Kidney glomerular epithelial cell (primary cell): Measurements from ENCODE around the gene HAPSTR1.

ENCODE experiments used
- DNase-seq: peaks from one replicate; lab custom pipeline; 2025; lab: John Stamatoyannopoulos, UW

The HAPSTR1 gene

DNA sequence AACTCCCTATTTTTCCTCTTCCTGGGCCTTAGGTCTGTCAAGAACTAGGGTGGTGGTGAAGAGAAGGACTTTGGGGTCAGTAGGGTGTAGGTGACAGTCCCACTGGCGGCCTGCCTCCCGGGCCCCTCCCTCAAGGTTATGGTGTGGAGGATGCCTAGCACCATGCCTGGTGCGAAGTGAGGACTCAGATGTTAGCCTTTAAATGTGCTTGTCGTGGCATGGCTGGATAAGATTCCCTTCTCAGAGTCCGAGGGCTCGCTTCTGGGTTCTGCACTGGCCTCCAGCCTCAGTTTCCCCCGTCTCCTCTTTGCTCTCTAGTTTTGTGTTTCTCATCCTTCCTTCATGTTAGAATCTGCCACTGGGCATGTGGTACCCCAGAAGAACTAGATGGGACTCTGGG, 32.0 kb downstream of the HAPSTR1 start:
- no peak for DNase-seq

DNA sequence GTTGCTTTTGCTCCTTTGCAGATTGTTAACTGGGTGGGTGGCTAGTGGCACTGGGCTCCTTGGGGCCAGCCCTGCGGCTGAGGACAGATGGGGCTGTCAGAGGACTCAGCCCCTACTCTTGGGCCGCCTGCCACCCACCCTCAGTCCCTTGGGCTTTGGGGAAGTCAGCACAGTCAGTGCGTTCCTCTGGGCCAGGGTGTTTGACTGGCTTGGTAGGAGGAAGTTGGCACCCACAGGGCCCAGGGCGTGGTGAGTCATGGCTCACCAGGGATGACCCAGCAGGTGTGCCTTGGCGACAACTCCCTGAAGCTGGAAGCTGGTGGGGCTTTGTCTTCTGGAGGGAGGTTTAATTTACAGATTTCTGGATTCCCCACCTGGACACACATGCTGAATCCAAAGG, 32.4 kb downstream of the HAPSTR1 start:
- DNase-seq: no peak

- DNase-seq: no peak
Observed at GRCh38 chr16:9124444-9124843, 33.0 kb downstream of the HAPSTR1 start.

DNA sequence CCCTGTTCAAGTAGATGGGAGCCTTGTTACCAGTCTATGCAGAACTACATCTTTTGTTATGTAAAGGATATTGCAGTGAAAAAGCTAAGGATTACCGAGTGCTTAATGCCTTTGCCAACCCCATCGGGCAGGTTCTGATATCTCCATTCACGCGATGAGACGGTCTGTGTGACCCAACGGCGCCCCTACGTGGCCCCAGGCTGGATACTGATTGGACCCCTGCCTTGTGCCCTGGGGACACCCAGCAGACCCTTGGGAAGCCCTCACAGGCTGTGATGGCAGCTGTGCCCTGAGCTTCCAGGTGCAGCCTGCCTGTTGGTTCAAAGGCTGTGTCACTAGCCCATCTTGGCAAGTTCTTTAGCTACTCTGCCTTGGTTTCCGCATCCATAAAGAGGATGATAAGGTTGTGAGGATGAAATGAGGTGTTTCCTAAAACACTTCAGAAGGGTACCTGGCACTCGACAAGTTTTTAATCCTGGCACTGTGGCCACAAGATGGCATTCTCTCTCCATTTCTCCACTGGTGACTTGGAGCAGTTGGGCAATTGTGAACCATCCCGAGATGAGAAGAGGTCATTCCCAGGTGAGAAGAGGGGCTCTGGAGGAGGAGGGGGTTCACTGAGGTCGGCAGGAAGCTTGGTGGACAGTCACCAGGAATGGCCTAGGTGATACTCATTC, 33.6 kb downstream of the HAPSTR1 start:
- no peak for DNase-seq

- no peak for DNase-seq
Observed at GRCh38 chr16:9125658-9126505, 34.4 kb downstream of the HAPSTR1 start.

DNA sequence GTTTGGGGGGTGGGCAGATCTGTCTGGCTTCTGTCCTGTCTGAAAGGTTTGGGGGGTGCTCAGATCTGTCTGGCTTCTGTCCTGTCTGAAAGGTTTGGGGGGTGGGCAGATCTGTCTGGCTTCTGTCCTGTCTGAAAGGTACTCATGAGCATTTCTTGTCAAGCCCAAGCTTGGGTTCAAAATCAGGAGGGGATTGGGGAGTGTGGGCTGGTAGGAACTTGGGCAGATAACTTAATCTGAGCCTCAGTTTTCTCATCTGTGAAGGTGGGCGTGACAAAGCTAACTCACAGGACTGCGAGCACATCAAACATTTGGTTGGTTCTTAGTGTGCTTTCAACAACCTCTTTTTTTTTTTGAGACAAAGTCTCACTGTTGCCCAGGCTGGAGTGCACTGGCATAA, 35.2 kb downstream of the HAPSTR1 start:
- no peak for DNase-seq

- DNase-seq: no peak
Observed at GRCh38 chr16:9128346-9129342, 37.2 kb downstream of the HAPSTR1 start.

DNA sequence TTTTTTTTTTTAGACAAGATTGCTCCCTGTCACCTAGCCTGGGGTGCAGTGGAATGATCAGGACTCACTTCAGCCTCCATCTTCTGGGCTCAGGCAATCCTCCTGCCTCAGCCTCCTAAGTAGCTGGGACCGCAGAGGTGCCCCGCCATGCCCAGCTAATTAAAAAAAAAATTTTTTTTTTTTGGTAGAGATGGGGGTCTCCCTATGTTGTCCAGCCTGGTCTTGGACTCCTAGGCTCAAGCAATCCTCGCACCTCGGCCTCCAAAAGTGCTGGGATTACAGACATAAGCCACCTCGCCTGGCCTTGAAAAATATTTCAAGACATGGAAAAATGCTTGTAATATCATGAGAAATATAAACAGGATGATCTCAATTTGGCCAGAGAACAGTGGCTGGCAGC, 42.9 kb downstream of the HAPSTR1 start:
- DNase-seq: no peak

DNA sequence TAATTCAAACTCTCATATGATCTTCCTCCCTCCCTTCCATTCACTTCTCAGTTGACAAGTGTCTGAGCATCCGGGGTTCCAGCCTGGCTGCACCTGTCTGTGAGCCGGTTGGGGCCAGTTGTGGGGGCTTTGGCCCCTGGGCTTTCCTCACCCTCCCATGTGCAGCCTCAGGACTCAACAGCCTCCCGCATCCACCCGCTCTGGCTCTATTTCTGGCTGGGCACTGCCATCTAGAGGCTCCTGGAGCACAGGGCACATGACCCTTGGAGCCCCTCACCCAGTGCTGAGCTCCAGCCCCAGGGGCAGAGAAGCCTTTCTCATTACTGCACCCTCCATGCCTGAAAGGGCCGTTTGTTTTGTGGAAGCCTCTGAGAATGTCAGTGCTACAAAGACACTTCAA, 43.3 kb downstream of the HAPSTR1 start:
- peak; percentile 7 for DNase-seq

GRCh38 chr16:9135797-9136196, 44.4 kb downstream of the HAPSTR1 start:
- no peak for DNase-seq

- no peak for DNase-seq
Observed at GRCh38 chr16:9136596-9136995, 45.2 kb downstream of the HAPSTR1 start.

GRCh38 chr16:9138021-9138680, 46.7 kb downstream of the HAPSTR1 start:
- DNase-seq: no peak

GRCh38 chr16:9138731-9139501, 47.5 kb downstream of the HAPSTR1 start:
- peak; percentile 3 for DNase-seq

DNA sequence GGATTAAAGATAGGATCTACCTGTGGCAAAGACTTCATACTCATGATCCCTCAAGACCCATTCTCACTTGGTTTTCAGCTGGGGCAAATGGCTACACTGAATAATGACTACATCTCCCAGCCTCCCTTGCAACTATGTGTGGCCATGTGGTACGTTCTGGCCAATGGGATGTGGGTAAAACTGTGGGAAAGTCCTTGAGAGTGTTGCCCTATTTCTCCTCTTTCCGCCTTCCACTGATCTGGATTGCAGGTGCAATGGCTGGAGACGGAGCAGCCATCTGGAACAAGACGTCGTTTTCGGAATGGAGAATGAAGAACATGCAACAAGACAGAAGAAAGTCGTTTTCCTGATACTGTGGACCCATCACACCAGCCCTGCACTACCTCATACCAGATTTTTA, 48.5 kb downstream of the HAPSTR1 start:
- DNase-seq: no peak
